SH-SY5Y (cell line): ENCODE results near the gene CPZ.

Experiments
- GATA2 ChIP-seq: IDR thresholded peaks from 2 replicates; pipeline ENCODE4 v1.6.1; 2011; ENCODE audit warnings: mild to moderate bottlenecking, low read depth, low read length
- GATA3 ChIP-seq: IDR thresholded peaks from 2 replicates; pipeline ENCODE4 v1.6.1; 2011; ENCODE audit warnings: low read depth, mild to moderate bottlenecking, low read length, moderate library complexity

Gene CPZ

DNA sequence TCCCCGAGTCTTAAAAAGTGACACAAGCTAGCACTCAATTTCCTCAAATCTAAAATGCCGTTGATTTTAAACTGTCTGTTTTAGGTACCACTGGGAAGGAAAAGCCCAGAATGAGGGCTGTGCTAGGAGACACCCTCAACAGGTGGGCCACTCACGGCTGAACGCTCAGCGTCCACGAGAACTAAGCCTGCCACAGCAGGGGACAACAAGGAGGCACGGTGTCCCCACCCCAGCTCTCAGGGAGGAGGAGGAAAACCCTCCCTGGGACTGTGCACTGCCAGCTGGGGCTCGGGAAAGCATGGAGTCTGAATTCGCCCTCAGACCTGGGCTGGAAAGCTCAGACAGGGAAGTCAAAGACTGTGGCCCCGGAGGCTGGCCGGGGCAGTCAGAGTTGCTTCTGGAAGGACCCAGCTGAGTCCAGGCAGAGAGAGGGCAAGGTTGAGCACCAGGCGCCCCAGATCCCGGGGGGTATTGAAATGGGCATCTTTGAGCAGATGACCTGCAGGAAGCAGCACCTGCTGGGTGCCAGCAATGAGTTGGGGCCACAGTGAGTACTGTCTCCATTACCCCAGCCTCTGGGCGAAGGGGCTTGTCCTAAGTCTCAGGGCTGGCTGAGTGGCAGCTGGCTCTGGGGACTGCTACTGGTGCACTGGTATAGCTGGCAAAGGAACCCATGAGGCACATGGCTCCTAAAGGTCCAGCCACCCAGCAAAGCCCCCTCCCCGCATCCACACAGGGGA lies 769 bp upstream of the CPZ start:
- TF ChIP-seq GATA2 (no peak), GATA3 (no peak)

DNA sequence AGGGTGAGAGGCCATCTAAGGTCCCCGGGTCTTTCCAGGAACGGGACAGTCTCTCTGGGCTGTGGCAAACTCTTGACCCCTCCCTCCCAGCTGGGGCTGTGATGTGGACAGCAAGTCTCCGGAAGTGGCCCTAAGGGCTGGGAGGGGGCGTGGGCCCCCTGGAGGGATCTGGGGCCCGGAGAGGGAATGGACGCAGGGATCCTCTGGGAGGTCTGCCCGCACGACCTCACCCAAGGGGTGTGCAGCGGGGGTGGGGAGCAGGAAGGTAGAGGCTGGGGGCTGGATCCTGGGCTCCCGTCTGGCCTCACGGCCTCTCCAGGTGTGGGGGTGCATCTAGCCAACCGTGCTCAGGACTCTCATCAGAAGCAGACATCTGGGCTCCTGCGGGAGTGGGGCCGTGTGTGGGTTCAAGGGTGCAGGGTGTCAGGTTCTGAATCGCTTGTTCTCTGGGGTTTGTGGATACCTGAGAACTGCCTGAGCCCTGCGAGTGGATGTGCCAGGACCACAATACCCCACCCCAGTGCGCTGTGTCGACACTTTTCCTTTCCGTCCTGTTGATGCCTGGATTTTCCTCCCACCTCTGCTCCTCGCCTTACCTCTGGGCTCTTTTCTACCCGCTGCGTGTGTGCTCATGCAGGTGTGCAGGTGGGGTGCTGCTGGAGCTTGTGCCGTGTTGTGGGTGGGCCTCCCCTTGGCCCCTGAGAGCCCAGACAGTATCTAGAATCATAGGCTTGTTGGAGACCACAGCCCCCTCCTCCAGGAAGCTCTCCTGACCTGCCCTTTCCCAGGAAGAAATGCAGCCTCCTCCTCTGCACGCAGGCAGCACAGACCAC lies 915 bp downstream of the CPZ start:
- TF ChIP-seq GATA3 (no peak), GATA2 (no peak)

DNA sequence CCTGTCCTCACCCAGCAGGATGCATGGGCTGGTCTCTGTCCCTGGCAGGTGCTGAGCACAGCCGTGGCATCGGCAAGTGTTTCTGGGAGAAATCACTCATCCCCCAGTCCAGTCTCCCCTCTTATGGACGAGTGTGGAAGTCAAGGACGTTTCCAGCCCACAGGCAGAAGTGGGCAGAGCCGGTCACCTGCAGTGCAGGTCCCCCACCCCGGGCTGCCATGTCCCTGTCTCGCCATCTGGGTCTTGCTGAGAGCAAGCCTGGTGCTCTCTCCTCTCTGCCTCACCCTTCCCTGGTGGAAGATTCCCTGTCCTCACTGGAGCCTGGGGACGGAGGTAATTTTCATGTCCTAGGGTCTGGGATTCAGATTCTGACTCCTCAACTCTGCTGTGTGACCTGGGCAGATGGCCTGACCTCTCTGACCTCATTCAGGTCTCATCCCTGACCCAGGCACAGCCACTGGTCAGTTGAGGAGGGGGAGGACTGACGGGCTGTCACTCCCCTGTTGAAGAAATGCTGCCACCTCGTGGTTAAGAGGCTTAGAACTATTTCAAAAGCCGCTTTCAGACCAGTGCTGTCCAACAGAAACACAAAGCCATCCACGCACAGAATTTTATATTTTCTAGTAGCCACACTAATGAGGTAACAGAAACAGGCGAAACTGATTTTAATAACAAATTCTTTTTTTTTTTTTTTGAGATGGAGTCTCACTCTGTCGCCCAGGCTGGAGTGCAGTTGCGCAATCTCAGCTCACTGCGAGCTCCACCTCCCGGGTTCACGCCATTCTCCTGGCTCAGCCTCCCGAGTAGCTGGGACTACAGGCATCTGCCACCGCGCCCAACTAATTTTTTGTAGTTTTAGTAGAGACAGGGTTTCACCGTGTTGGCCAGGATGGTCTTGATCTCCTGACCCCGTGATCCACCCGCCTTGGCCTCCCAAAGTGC lies 1.8 kb downstream of the CPZ start:
- TF ChIP-seq GATA3 (no peak), GATA2 (no peak)

DNA sequence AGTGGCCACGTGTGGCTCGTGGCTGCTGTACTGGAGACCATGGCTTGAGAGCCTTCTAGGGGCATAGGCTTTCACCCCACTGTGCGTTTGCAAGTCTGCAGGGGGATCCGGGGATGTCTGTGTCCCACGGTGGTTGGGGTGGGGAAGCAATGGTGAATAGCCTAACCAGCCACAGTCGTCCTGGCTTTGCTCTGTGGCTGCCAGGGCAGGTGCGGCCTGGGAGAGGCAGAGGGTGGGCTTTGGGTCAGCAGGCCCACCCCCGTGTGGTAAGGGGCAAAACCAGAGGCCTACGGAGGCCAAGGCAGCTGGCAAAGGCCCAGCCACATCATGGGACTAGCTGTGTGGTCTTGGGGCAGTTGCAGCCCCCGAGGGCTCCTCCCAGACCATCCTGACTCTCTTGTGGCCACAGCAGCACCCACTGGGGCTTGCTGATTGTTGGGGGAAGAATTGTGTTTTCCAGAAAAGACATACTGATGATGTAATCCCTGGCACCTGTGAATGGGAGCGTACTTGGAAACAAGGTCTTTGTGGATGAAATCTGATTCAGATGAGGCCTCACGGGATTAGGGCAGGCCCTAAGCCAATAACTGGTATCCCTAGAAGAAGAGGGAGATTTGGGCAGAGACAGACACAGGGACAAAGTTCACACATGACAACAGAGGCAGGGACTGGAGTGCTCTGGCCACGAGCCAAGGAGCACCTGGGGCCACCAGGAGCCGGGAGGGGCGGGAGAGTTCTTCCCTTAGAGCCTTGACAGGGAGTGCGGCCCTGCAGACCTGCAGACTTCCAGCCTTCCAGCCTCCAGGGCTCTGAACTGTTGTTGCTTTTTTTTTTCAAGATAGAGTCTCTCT lies 2.9 kb downstream of the CPZ start:
- TF ChIP-seq GATA2 = no peak
- TF ChIP-seq GATA3 = no peak

DNA sequence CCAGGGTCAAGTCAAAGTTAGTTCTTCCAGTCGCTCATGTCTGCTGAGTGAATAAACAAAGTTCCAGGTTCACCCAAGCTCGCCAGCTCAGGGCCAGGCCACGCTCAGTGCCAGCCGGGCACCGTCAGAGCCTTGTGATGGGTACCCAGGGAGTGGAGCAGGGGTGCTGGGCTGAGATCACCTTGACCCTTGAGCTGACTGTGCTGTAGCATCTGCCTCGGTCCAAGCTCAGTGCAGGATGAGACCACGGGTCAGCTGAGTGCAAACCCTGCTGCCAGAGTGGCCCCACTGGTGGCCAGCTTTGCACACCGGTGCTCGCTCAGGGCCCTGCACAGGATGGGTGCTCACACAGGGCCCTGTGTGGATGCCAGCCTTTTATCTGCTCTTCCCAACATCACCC lies 4.3 kb downstream of the CPZ start:
- TF ChIP-seq GATA3 (no peak), GATA2 (no peak)

DNA sequence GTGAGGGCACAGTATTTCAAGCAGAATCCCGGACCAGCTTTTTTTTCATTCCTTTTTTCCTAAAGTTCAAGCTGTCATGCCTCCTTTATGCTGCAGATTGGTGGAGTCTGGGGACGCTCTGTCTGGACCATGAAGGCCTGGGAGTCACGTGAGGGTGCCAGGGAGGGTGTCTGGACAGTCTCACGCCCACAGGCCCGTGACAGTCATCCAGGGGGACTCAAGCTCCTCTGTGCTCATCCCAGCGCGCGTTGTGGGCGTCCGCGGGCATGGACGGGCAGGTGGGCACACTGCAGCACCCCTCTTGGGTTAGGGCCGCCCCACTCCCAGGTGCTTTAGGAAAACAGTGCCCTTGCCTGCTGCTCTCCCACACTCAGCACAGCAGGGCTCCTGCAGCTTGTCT lies 4.8 kb downstream of the CPZ start:
- no peak for TF ChIP-seq GATA2
- TF ChIP-seq GATA3 = no peak

DNA sequence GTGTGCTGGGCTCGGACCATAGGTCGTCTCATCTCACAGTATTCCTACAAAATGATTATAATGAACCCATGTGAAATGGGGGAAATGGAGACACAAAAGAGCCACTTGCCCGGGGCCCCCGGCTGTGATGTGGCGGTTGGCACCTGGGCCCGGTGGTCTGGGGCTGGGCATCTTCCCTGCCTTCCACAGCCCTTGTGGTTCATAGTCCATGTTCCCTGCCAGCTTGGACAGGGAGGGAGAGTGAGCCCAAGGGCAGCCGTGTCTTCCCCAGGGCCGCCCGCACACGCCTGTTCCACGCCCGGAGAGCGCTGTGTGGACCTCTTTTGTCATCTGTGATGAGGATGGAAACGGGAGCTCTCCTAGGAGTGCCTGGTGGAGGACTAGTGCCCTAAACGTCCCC lies 5.2 kb downstream of the CPZ start:
- no peak for TF ChIP-seq GATA3
- no peak for TF ChIP-seq GATA2

DNA sequence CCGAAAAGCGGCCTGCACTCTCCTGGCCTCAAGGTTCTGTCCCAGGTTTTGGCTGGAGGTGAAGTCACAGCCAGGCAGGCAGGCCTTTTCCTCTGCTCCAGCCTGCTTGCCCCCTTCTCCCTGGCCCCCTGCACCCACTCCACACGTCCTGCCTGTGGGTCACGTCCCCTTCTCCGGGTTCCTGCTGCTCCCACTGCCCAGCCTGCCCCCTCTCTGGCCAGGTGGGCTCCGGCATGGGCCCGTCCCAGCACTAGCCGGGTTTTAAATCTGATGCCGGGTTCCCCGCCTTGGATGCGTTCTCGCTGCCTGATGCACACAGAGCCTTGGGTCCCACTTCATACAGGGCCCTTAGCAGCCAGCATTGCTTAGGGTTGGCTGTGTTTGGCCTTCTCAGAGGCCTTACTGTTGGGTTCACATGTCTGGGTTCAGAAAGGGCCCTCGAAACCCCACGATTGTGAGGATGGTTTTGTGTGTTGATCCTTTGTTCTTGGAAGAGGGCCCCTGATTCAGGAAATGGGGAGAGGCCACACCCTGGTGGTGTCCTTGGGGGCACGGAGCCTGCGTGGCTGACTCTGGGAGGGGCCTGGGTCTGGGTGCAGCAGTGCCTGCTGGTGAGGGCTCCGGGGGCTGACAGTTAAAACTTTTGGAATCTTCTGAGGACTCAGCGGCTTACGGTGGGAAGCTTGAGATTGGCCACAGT lies 6.0 kb downstream of the CPZ start:
- TF ChIP-seq GATA2 (no peak), GATA3 (no peak)

DNA sequence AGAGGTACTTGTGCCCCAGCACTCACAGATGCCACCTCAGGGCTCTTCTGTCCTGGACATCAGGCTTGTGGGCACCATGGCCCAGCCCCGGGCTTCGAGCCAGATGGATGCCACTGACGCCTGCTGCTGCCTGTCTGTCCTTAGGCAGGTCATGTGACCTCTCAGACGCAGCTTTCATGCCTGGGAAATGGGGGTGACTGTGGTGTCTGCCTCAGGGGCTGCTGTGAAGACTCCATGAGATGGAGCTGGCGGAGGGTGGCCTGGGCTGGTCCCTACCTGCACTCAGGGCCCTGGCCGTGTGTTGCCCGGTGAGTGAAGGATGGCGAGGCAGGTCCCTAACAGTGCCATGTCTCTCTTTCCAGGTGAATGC lies 6.5 kb downstream of the CPZ start:
- TF ChIP-seq GATA2 (no peak), GATA3 (no peak)

DNA sequence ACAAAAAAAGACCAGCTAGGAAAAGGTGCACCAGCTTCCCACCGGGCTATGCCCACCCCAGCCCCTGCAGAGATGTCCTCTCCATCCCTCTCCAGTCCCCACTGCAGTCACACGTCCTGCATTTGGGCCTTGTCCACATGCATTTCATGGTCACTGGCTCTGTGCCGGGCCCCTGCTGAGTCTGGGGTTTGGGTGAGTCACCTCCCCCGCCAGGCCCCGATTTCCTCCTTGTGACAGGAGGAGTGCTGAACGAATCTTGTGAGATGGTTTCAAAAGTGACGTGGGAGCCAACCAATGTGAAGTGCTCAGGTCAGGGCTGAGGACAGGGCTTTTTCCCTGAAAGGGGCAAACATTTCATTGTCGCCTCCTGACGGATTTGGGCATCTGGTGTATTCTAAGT lies 7.1 kb downstream of the CPZ start:
- TF ChIP-seq GATA3 = no peak

DNA sequence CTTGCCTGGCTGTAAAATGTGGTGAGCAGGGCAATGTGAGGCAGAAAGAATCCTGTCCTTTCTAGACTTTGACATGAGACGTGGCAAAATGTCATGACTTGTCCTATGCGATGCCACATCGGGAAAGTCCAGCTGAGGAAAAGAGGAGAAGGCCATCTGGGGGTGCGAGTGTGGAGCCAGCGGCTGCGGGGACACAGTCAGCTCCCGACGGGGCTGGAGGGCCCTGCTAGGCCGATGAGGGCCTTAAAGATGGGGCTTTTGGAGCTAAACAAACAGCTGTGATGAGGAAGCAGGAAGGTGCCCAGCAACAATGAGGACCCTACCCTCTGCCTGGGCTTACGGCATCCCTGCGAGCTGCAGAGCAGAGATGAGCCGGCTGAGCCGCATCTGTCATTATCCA lies 7.7 kb downstream of the CPZ start:
- TF ChIP-seq GATA3 (no peak), GATA2 (no peak)

DNA sequence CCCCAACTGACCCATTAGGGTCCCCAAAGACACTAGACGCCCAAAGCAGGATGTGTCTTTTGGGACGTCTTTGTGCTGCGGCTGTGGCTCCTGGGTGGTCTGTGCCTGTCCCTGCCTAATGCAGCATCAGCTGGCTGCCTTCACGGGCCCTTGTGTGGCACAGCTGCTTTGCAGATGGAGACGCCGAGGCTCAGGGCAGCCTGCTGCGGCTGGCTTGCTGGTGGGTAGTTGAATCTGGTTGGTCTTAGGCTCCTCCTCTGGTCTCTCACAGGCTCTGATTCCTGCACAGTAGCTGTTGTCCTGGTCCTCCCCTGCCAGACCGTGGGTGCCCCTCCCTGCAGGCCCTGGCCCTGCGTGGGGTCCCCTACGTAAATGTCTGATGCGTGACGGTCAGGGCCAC lies 8.1 kb downstream of the CPZ start:
- TF ChIP-seq GATA3 = no peak
- TF ChIP-seq GATA2 = no peak

DNA sequence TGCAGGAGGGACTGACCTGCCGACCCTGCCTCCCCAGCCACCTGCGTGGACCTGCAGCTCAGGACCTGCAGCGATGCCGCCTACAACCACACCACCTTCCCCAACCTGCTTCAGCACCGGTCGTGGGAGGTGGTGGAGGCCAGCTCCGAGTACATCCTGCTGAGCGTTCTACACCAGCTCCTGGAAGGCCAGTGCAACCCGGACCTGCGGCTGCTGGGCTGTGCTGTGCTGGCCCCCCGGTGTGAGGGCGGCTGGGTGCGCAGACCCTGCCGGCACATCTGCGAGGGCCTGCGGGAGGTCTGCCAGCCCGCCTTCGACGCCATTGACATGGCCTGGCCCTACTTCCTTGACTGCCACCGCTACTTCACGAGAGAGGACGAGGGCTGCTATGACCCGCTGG lies 8.5 kb downstream of the CPZ start:
- no peak for TF ChIP-seq GATA2
- no peak for TF ChIP-seq GATA3

DNA sequence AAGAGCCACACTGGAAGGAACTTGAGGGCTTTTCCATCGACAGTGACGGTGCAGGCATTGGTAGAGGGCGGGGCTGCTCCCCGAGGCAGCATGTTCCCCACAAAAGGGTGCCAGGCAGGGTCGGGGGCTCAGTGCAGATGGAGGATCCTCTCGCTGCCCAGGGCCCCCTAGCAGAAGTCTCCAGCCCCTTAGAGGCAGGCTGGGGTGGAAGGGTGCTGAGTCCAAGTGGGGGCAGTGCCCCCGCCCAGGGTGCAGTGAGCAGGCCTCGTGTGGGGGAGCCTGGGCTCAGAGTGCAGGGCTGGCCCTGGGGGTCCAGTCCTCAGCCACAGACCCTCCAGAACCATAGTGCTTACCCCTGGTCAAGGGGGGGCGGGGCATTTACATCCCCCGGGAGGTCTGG lies 9.0 kb downstream of the CPZ start:
- no peak for TF ChIP-seq GATA3
- no peak for TF ChIP-seq GATA2
